ENCODE results near the gene WDR59. TPM values are rescaled to one million over a fixed set of nuclear protein-coding genes. Genes with fewer than 3 reads are reported as not detected.
A peak's percentile ranks its signal among the peaks of the same experiment; 100 is the strongest.

WDR59 gene
- total RNA-seq, 6 experiments from 2014 or later: 32.1 to 39.8 (median 37.3) TPM

DNA sequence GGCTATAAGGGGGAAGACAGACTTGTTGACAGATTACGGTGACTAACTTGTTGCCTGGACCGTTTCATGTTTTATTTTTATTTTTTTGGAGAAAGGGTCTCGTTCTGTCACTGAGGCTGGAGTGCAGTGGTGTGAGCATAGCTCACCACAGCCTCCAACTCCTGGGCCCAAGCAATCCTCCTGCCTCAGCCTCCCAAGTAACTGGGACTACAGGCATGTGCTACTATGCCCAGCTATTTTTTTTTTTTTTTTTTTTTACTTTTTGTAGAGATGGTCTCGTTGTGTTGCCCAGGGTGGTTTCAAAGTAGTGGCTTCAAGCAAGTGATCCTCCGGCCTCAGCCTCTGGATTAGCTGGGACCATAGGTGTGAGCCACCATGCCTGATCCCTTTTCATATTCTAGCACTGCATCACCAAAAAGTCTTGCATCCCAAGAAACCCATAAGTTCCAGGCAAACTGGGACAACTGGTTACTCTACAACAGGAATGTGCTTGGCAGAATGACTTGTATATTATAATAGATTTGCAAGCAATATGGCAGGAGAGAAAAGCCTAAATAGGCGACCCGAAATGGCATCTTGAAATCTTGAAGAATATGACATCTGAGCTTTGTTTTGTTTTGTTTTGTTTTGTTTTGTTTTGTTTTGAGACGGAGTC lies 2.2 kb upstream of the WDR59 start:
- DNase-seq: no peak
- no peaks in the 10 kb centered on the region for H3K9me3 Mint-ChIP-seq
- no peak overlapping the region for H3K27ac Mint-ChIP-seq
- no peaks in the 10 kb centered on the region for H3K27me3 Mint-ChIP-seq (ENCODE audit: insufficient read depth)
- H3K4me1 Mint-ChIP-seq (ENCODE audit: low read depth): peaks cover 5% of the 10 kb centered on the region
- H3K4me3 Mint-ChIP-seq: no peak overlapping the region
- H3K36me3 Mint-ChIP-seq (ENCODE audit: low read depth): peaks cover 4% of the 10 kb centered on the region; the same call in 1 of the 2 replicates
- TF ChIP-seq, protein P1, sequence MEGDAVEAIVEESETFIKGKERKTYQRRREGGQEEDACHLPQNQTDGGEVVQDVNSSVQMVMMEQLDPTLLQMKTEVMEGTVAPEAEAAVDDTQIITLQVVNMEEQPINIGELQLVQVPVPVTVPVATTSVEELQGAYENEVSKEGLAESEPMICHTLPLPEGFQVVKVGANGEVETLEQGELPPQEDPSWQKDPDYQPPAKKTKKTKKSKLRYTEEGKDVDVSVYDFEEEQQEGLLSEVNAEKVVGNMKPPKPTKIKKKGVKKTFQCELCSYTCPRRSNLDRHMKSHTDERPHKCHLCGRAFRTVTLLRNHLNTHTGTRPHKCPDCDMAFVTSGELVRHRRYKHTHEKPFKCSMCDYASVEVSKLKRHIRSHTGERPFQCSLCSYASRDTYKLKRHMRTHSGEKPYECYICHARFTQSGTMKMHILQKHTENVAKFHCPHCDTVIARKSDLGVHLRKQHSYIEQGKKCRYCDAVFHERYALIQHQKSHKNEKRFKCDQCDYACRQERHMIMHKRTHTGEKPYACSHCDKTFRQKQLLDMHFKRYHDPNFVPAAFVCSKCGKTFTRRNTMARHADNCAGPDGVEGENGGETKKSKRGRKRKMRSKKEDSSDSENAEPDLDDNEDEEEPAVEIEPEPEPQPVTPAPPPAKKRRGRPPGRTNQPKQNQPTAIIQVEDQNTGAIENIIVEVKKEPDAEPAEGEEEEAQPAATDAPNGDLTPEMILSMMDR (IDR thresholded peaks at IDR 0.05): no peak

DNA sequence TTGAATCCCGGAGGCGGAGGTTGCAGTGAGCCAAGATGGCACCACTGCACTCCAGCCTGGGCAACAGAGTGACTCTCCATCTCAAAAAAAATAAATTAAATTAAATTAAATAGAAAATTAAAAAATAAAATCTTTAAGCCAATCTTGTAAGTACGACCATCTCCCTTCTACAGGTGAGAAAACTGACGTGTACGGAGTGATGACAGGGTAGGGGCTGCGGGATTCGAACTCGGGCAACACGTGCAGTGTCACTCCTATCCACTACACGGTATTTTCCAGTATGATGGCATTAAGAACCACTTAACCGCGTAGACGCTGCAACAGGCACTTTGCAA lies 762 bp downstream of the WDR59 start:
- peaks cover 5% of the 10 kb centered on the region for H3K4me1 Mint-ChIP-seq (ENCODE audit: low read depth)
- peak overlapping the region; percentile 77 for H3K27ac Mint-ChIP-seq
- H3K4me3 Mint-ChIP-seq: peak overlapping the region; percentile 90
- H3K9me3 Mint-ChIP-seq: no peaks in the 10 kb centered on the region
- H3K27me3 Mint-ChIP-seq (ENCODE audit: insufficient read depth): no peaks in the 10 kb centered on the region
- TF ChIP-seq, protein P1 (IDR thresholded peaks at IDR 0.05): no peak
- peaks cover 4% of the 10 kb centered on the region; the same call in 1 of the 2 replicates for H3K36me3 Mint-ChIP-seq (ENCODE audit: low read depth)
- no peak for DNase-seq

DNA sequence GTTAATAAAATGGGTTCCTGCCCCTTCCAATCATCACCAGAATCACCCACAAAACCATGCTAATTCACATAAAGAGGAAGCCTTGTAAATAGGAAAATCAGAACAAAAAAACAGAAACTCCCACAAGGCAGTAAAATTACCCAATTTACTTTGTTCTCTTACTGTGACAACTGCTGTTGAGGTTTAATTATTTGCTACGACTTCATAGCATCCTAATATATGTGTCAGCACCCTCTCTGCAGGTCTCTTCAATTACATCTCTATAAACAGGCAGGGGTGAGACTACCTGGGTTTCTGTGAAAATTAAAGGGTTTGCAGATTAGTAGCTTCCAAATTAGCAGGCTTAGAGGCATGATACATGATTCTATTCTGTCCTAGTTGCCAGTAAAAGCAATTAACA lies 2.7 kb downstream of the WDR59 start:
- Mint-ChIP-seq H3K9me3 (no peaks in the 10 kb centered on the region), H3K27me3 (ENCODE audit: insufficient read depth) (no peaks in the 10 kb centered on the region), H3K4me1 (ENCODE audit: low read depth) (peaks cover 5% of the 10 kb centered on the region), H3K4me3 (no peak overlapping the region), H3K27ac (no peak overlapping the region), H3K36me3 (ENCODE audit: low read depth) (peaks cover 9% of the 10 kb centered on the region; the same call in 1 of the 2 replicates)
- no peak for DNase-seq
- TF ChIP-seq, protein P1 (IDR thresholded peaks at IDR 0.05): no peak

DNA sequence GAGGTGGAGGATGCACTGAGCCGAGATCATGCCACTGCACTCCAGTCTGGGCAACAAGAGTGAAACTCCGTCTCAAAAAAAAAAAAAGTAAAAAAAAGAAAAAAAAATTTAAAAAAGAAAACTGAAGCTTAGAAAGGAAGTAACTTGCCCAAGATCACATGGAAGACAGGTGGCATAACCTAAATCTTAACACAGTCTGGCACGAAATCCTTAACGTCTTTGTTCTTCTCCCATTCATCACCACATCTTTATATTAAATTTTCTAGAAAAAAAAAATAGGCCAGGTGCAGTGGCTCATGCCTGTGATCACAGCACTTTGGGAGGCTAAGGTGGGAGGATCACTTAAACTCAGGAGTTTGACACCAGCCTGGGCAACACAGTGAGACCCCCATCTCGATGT lies 9.3 kb downstream of the WDR59 start:
- no peak overlapping the region for H3K4me3 Mint-ChIP-seq
- no peaks in the 10 kb centered on the region for H3K4me1 Mint-ChIP-seq (ENCODE audit: low read depth)
- DNase-seq: no peak
- H3K27ac Mint-ChIP-seq: no peak overlapping the region
- peaks cover 4% of the 10 kb centered on the region; the same call in 1 of the 2 replicates for H3K36me3 Mint-ChIP-seq (ENCODE audit: low read depth)
- TF ChIP-seq, protein P1 (IDR thresholded peaks at IDR 0.05): no peak
- H3K27me3 Mint-ChIP-seq (ENCODE audit: insufficient read depth): no peaks in the 10 kb centered on the region
- no peaks in the 10 kb centered on the region for H3K9me3 Mint-ChIP-seq

DNA sequence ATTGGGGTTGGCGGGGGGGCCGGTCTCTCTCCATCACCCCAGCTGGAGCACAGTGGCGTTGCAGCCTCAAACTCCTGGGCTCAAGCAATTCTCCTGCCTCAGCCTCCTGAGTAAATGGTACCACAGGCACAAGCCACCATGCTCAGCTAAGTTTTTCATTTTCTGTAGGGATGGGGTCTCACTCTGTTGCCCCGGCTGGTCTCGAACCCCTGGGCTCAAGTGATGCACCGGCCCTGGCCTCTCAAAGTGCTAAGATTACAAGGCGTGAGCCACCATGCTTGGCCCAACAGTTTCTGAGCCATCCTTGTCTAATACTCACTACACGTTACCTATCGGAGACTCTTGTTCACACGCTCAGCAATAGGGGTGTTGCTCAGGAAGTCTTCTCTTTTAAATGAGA lies 11.6 kb downstream of the WDR59 start:
- H3K27ac Mint-ChIP-seq: no peak overlapping the region
- TF ChIP-seq, protein P1 (IDR thresholded peaks at IDR 0.05): no peak
- H3K27me3 Mint-ChIP-seq (ENCODE audit: insufficient read depth): no peaks in the 10 kb centered on the region
- peaks cover 2% of the 10 kb centered on the region; the same call in 1 of the 2 replicates for H3K36me3 Mint-ChIP-seq (ENCODE audit: low read depth)
- no peak overlapping the region for H3K4me3 Mint-ChIP-seq
- DNase-seq: no peak
- H3K9me3 Mint-ChIP-seq: no peaks in the 10 kb centered on the region
- H3K4me1 Mint-ChIP-seq (ENCODE audit: low read depth): no peaks in the 10 kb centered on the region
